GM23338 (cell line): ENCODE measurements around the gene CHD5.

ENCODE experiments used
- EZH2 ChIP-seq: fragments of 200-600 bp; sonication (generic); IDR thresholded peaks from one replicate; pipeline ENCODE4 v1.8.0; 2017; ENCODE audit warnings: antibody characterized with exemption, mild to moderate bottlenecking, low read depth; ENCODE audit not compliant: unreplicated experiment
- TF ChIP-seq, protein P1 (sequence below), 2 experiments: fragments of 200-600 bp in 1 of 2; sonication (generic) in 1 of 2; conservative IDR thresholded peaks; 2 replicates each; pipeline versions ENCODE4 v1.5.1 to v1.6.1; 2016 to 2017; ENCODE audit warnings: antibody characterized with exemption in 2 of 2, low read depth in 2 of 2, mild to moderate bottlenecking in 2 of 2, moderate library complexity in 1 of 2
- TF ChIP-seq, protein P2 (sequence below): IDR thresholded peaks from one replicate; pipeline ENCODE4 v1.6.1; 2018; ENCODE audit warnings: antibody characterized with exemption; ENCODE audit not compliant: unreplicated experiment

DNA sequence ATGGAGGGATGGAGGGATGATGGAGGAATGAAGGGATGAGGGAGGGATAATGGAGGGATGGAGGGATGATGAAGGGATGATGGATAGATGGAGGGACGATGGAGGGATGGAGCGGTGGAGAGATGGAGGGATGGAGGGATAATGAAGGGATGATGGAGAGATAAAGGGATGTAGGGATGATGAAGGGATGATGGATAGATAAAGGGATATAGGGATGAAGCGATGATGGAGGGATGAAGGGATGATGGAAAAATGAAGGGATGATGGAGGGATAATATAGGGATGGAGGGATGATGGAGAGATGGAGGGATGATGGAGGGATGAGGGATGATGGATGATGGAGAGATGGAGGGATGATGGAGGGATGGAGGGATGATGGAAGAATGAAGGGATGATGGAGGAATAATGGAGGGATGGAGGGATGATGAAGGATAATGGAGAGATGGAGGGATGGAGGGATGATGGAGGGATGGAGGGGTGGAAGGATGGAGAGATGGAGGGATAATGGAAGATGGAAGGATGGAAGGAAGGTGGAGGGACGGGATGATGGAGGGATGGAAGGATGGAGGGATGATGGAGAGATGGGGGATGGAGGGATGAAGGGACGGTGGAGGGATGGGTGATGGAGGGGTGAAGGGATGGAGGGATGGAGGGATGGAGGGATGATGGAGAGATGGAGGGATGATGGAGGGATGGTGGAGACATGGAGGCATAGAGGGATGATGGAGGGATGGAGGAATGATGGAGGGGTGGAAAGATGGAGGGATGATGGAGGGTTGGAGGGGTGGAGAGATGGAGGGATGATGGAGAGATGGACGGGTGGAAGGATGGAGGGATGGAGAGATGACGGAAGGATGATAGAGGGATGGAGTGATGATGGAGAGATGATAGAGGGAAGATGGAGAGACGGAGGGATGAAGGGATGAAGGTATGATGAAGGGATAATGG is 72.4 kb downstream of the CHD5 start:
- TF ChIP-seq, protein P1, sequence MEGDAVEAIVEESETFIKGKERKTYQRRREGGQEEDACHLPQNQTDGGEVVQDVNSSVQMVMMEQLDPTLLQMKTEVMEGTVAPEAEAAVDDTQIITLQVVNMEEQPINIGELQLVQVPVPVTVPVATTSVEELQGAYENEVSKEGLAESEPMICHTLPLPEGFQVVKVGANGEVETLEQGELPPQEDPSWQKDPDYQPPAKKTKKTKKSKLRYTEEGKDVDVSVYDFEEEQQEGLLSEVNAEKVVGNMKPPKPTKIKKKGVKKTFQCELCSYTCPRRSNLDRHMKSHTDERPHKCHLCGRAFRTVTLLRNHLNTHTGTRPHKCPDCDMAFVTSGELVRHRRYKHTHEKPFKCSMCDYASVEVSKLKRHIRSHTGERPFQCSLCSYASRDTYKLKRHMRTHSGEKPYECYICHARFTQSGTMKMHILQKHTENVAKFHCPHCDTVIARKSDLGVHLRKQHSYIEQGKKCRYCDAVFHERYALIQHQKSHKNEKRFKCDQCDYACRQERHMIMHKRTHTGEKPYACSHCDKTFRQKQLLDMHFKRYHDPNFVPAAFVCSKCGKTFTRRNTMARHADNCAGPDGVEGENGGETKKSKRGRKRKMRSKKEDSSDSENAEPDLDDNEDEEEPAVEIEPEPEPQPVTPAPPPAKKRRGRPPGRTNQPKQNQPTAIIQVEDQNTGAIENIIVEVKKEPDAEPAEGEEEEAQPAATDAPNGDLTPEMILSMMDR (conservative IDR thresholded peaks at IDR 0.05; ENCODE audit: low read depth in 2 of 2), result no peak
- TF ChIP-seq, protein P2, sequence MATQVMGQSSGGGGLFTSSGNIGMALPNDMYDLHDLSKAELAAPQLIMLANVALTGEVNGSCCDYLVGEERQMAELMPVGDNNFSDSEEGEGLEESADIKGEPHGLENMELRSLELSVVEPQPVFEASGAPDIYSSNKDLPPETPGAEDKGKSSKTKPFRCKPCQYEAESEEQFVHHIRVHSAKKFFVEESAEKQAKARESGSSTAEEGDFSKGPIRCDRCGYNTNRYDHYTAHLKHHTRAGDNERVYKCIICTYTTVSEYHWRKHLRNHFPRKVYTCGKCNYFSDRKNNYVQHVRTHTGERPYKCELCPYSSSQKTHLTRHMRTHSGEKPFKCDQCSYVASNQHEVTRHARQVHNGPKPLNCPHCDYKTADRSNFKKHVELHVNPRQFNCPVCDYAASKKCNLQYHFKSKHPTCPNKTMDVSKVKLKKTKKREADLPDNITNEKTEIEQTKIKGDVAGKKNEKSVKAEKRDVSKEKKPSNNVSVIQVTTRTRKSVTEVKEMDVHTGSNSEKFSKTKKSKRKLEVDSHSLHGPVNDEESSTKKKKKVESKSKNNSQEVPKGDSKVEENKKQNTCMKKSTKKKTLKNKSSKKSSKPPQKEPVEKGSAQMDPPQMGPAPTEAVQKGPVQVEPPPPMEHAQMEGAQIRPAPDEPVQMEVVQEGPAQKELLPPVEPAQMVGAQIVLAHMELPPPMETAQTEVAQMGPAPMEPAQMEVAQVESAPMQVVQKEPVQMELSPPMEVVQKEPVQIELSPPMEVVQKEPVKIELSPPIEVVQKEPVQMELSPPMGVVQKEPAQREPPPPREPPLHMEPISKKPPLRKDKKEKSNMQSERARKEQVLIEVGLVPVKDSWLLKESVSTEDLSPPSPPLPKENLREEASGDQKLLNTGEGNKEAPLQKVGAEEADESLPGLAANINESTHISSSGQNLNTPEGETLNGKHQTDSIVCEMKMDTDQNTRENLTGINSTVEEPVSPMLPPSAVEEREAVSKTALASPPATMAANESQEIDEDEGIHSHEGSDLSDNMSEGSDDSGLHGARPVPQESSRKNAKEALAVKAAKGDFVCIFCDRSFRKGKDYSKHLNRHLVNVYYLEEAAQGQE, result no peak
- no peak for TF ChIP-seq EZH2
